NCI-H2029 treated with DMSO at 0.1 percent for 48 hours (cell line): ENCODE measurements around the gene NALCN.

Experiments used
- DNase-seq: peaks from one replicate; lab custom pipeline; 2025; lab: John Stamatoyannopoulos, UW

NALCN gene

GRCh38 chr13:101289764-101290163 lies 126.5 kb downstream of the NALCN start:
- DNase-seq = no peak

DNA sequence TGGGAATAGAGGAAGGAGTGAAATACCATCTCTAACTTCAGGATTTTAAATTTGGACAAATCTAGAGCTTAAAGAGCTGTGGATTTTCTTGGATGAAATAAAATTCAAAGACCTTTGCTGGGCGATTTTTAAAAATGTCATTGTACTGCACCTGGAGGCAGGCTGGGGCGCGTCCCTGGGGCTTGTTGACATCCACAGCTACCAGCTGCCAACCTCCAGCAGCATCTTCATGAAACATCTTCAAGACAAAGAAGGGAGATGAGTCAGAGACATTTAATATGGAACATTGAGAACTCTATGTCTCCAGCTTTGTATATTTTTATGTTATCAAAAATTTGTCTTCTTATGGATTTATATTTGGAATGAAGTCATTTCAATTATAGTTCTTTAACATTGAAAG lies 132.5 kb downstream of the NALCN start:
- DNase-seq = no peak

- no peak for DNase-seq
Observed at GRCh38 chr13:101272886-101273285, 143.4 kb downstream of the NALCN start.

- no peak for DNase-seq
Observed at GRCh38 chr13:101271681-101272245, 144.5 kb downstream of the NALCN start.

GRCh38 chr13:101267656-101268055 lies 148.7 kb downstream of the NALCN start:
- DNase-seq = no peak

DNA sequence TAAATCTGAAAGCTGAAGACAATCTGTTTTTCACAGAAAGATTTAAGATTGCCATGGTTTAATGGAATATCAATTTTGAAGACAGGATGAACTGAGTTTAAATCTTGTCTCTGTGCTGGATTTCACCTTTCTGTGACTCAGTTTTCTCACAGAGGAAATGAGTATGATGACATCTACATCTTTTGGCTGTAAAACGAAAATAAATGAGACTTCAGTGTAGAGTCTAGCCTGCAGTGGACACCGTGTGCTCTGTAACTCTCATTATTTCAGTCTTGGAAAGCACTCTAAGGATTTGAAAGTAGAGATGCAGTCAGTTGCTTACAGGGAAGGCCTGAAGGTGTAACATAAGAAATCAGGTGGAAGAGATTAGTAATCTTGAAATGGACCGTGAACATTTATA lies 150.4 kb downstream of the NALCN start:
- DNase-seq = no peak

- no peak for DNase-seq
Observed at GRCh38 chr13:101264931-101265330, 151.4 kb downstream of the NALCN start.

- no peak for DNase-seq
Observed at GRCh38 chr13:101262306-101262705, 154.0 kb downstream of the NALCN start.

DNA sequence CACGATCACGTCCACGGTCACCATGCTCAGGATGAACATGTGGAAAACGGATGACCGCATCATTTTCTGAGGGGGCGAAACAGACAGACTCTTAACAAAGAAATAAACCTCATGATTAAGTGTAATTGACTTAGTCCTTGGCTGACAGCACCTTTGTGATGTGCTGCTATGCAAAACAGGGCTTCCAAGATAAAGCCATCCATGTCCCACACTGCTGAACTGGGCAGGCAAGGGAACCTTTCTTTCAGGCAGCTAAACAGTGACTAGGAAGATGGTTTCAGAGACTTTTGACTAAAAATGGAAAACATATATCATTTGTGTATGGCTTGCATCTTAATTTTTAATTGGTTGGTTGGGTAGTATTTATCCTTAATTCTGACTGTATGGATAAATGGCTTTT lies 157.8 kb downstream of the NALCN start:
- DNase-seq = no peak

- no peak for DNase-seq
Observed at GRCh38 chr13:101258071-101258470, 158.2 kb downstream of the NALCN start.

- no peak for DNase-seq
Observed at GRCh38 chr13:101248739-101249514, 167.4 kb downstream of the NALCN start.

GRCh38 chr13:101242720-101243119 lies 173.6 kb downstream of the NALCN start:
- DNase-seq = no peak

DNA sequence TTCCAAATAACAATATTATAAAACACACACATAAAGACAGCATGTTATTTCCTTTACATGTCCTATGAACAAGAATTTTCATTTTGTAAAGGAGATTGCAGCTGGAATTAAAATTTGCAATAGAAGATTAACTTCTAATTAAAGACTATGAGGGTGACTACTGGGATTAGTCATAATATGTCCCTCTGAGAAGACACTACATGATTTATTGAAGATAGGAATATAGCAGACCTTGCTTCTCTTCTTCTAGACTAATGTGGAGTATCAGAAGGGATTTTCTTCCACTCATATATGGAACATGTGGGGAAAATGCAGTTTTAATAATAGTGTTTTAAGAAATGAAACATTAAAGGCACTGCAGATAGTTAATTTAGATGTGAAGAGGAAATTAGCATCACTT lies 177.8 kb downstream of the NALCN start:
- DNase-seq = no peak

DNA sequence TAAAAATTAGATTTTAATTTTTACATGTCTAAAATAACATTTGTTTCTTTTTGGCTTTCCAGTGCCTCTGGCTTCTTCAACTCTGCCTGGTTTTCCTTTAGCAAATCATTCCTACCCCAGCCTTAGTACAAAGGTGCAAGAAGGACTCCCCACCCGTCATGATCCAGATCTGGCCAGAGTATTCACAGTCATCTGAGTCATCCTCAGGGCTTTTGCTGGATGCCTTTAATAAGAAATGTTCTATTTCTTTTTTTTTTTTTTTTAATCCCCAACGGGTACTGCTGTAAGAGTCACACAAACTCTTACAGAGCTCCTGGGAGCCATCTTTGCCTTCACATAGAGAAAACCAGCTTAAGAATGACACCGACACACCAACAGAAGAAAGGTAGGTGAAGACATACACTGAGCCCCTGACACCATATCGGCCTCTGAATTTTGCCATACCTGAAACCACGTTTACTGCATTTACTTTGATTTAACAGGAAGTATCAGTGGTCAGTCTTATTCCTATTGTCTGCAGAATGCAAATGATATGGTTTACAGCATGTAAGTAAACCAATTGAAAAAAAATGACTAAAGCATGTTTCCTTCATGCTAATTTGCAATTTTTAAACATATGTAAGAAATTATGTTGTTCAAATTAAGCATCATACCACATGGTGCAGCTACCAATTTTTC lies 184.4 kb downstream of the NALCN start:
- DNase-seq = no peak

GRCh38 chr13:101230271-101230890 lies 185.9 kb downstream of the NALCN start:
- DNase-seq = no peak

DNA sequence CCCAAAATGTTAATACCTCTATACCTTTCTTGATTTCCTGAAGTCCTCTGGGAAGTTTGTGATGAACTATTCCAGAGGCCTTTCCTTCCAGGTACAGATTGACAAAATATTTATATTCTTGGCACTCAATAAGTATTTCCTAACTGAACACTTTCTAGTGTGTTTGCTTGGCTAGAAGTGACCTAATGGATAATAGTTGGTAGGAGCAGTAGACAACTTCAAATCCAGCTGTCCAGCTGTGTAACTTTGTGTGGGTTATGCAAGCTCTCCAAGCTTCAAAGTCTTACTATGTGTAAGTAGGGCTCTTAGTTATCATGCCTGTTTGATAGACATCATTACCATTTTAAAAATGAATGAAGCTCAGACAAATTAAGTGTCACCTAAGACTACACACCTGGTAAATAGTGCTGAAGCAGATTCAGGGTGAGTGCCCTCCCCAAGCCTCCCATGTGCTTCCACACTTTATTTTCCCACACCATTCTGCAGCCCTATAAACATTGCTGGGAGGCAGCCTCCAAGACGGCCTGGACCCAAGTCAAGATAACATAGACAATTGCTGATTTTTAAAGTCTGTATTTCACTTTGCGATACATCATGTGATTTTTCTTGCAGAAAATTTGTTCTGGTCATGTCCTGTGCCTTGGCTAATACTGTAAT lies 196.6 kb downstream of the NALCN start:
- no peak for DNase-seq

- DNase-seq = no peak
Observed at GRCh38 chr13:101218484-101218883, 197.8 kb downstream of the NALCN start.

- no peak for DNase-seq
Observed at GRCh38 chr13:101217086-101217485, 199.2 kb downstream of the NALCN start.

DNA sequence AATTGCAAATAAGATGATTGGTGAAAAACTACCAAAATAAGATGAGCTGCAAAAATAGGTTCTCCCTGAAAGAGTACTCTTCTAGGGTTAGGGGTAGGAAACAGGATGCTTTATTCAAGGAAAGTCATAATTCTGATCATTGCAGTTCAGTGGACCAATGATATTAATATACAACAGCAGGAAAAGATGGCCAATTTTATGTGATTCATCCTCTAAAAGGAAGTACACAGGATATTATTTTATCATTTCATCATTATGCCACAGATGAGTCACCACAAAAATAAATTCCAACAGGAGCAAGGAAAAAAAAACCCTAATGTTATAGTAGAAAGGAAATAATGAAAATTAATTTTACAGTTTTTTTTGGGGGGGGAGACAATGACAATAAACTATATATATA lies 205.0 kb downstream of the NALCN start:
- no peak for DNase-seq

GRCh38 chr13:101210774-101211173 lies 205.5 kb downstream of the NALCN start:
- no peak for DNase-seq

DNA sequence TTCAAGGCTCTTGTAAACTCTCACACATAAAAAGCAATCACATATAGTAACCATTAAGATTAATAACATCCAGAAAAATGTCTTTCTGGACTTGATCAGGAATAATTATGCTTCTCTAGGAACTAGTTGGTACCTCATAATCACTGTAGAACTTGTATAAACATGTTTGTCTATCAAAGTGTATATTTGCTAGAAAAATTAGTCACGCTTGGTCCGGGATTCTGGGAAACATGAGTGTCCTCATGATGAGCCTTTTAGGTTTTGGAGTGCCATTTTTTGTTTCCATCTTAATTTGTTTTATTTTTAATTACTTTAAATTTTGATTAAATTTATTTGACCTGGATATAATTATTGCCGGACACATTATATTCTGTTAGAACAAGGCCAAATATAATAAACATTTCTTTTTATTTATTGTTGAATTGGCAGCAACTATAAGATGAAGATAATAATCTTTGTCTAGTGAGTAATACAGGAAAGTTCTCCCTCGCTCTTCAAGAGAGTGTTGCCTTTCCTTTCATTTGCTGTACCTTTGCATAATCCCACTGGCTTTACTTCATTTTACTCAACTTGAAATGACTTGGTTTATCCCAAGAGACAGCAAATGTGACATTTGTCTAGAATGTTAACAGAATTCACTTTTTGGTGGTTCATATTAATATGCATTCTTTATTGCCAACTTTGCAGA lies 207.0 kb downstream of the NALCN start:
- DNase-seq = no peak

DNA sequence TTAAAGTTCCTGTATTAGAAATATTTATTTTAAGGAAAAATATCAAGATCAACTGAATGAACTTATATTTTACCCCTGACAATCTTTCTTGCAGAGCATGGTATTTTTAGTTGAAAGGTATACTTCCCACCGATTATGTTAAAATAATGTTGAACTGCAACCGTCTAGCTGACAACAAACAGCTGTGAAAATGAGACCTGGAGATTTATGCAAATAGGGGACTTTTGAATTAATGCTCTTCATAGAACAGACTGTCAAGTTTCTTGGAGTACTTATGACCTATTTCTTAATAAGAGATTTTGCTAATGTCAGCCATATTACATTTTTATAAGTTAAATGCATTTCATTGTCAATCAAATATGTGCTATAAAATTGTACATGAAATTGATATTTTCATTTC lies 210.9 kb downstream of the NALCN start:
- no peak for DNase-seq
